SK-N-MC (cell line): ENCODE data around the gene TKTL1.
"Not testable (repeated sequence)": the region's sequence is repeated elsewhere in the genome, so short reads cannot be mapped to it uniquely, and the experiment has no call there.

Source experiments
- EZH2 ChIP-seq: fragments of 200-600 bp; sonication (generic); IDR thresholded peaks from one replicate; pipeline ENCODE4 v1.6.1; 2017; ENCODE audit warnings: antibody characterized with exemption
- FOXP2 ChIP-seq: optimal IDR thresholded peaks from 2 replicates; pipeline ENCODE3; 2011; ENCODE audit warnings: mild to moderate bottlenecking, moderate library complexity; ENCODE audit not compliant: insufficient read depth; ENCODE audit errors: extremely low read length, control extremely low read depth
- POLR2AphosphoS5 ChIP-seq: IDR thresholded peaks from 2 replicates; pipeline ENCODE4 v1.6.1; 2012; ENCODE audit warnings: mild to moderate bottlenecking, low read depth, low read length, borderline replicate concordance

- TF ChIP-seq EZH2, POLR2AphosphoS5, FOXP2: not testable (repeated sequence)
Observed at GRCh38 chrX:154341399-154342298, 46.1 kb downstream of the TKTL1 start.
